GM21717 (cell line): ENCODE data around the gene ZC3H12D.
A peak's percentile ranks its signal among the peaks of the same experiment; 100 is the strongest.
"Not testable (repeated sequence)": the region's sequence is repeated elsewhere in the genome, so short reads cannot be mapped to it uniquely, and the experiment has no call there.

Experiments used
- ATAC-seq: cut with Tn5 transposase; IDR thresholded peaks from one replicate; pipeline ENCODE4 v1.9.1; 2021; ENCODE audit warnings: mild to moderate bottlenecking, moderate library complexity; ENCODE audit not compliant: unreplicated experiment

The ZC3H12D gene

DNA sequence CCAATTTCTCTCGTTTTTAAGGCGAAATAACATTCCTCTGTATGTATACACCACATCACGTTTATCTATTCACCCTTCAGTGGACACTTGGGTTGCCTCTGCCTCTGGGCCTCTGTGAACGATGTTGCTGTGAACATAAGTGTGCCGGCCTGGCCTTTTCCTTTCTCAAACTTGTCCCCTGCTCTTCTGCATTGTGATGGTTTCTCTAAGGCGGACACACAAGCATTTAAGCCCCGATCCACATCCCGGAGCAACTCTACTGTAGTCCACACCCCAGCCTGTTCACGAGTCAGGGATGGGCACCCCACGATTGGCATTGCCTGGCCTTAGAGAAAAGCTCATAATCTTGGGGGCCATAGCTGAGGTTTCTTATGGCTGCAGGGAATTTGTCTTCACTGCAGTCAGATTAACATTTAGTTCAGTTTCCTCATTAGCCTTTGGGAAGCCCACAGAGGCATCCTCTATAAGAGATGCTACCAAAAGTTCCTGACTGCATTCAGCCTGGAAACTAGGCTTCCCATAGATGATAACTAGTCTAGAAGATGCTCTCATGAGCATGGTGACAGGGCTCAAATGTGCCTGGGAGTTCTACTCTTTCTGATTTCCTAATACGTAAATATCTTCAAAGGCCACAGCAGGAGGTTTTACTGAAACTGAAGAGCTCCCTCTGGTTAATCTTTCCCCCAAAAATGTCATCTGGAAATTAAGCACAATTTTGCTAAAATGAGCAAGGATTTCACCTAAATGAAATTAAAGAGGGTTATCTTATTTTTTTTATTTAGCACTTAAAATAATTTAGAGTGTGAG, 762 bp downstream of the ZC3H12D start:
- ATAC-seq, result no peak

DNA sequence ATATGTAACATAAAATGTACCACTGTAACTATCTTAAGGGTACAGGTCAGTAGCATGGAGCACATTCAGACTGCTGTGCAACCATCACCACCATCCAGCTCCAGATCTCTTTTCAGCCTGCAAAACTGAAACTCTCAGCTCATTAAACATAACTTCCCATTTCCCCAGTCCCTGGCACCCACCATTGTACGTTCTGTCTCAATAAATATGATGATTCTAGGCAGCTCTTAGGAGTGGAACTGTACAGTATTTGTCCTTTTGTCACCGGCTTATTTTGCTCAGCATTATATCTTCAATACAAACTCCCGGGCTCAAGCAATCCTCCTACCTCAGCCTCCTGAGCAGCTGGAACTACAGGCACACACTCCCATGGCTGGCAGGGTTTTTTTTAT, 1.5 kb downstream of the ZC3H12D start:
- no peak for ATAC-seq

DNA sequence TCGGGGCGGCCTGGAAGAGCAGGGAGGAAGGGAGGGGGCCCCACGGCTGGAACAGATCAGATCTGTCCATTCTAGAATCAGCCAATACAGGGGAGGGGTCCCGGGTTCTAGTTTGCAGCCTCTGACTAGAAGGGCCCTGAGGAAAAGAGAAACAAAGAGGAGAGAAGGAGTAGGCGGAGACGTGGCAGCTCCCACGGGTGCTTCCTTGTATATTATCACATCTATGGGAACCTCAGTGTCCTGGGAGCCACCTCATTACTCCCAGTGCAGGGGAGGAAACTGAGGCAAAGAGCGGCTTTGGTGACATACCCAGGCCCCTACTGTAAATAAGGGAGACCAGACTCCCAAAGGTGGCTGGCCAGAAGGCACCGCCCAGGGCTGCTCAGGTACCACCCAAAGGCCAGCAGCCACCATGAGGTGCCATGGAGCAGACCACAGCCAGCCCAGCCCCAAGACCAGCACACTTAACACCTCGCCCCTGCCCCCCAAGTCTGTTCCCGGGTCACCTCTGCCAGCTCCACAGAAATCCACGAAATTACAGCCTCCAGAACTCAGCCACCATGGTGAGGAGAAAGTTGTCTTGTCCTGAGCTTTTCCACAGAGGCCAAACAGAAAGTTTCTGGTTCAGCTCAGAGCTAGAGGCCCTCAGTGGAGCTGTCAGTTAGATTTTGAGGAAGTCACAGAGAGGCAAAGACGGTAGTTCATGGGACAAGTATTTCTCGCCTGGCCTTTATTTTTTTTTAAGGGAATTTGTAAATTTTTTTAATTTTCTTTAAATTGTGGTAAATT, 2.1 kb downstream of the ZC3H12D start:
- ATAC-seq, result no peak

DNA sequence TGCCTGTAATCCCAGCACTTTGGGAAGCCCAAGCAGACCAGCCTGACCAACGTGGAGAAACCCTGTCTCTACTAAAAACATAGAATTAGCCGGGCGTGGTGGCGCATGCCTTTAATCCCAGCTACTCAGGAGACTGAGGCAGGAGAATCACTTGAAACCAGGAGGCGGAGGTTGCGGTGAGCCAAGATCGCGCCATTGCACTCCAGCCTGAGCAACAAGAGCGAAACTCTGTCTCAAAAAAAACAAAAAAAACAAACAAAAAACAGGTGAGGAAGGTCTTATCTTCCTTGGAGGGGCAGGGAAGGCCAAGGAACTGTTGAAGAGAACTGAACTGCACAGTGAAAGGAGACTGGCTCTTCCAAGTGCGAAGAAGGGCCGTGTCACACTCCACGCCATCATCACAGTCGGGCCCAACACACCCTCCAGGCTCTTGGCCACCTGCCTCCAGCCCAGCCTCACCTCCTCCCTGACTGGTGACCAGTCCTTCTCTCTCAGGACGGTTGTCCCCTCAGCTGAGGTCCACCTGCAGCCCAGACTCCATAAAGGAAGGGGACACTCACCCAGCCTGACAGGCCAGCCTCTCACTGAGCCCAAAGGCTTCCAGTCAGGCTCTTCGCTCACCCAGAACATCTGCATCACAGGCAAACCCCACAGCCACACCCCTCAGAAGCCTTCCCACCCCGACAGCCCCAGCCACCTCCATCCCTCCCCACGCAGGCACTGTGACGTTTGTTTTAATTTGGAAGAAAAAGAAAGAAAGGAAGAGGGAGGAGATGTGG, 4.1 kb downstream of the ZC3H12D start:
- no peak for ATAC-seq

DNA sequence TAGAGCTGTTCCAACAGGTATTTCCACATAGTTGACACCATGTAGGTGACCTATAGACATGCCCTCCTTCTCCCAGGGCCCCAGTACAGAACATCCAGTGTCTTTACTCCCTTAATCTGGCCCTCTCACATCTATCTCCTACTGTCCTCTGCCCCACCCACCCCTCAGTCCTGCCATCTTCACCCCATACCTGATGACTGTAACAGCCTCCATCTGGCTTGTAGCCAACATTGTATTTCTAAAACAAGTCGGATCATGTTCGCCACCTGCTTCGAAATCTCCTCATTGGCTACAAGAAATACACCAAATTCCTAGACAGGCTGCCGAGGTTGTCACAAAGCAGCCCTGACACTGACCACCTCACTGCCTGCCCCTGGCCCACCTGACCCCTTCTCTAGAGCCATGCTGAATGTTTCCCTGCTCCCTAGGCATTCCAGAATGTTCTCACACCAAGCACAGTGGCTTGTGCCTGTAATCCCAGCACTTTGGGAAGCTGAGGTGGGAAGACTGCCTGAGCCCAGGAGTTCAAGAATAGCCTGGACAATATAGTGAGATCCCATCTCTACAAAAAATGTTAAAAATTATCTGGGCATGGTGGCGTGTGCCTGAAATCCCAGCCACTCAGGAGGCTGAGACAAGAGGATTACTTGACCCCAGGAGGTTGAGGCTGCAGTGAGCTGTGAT, 6.0 kb downstream of the ZC3H12D start:
- no peak for ATAC-seq

DNA sequence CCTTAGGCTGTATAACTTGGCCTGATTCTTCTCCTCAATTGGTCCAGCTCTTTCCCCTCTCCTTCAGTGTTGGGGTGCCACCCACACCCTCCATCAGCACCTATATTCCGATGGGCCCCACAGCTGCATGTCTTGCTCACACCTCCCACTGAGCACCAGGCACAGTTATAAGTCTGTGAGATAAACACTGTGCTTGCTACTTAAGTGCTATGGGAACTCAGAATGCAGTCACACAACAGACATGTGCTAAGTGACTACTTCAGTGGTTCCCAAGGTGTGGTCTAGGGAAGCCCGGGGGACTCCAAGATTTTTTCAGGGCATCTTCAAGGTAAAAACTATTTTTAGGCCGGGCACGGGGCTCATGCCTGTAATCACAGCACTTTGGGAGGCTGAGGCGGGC, 7.3 kb downstream of the ZC3H12D start:
- no peak for ATAC-seq

DNA sequence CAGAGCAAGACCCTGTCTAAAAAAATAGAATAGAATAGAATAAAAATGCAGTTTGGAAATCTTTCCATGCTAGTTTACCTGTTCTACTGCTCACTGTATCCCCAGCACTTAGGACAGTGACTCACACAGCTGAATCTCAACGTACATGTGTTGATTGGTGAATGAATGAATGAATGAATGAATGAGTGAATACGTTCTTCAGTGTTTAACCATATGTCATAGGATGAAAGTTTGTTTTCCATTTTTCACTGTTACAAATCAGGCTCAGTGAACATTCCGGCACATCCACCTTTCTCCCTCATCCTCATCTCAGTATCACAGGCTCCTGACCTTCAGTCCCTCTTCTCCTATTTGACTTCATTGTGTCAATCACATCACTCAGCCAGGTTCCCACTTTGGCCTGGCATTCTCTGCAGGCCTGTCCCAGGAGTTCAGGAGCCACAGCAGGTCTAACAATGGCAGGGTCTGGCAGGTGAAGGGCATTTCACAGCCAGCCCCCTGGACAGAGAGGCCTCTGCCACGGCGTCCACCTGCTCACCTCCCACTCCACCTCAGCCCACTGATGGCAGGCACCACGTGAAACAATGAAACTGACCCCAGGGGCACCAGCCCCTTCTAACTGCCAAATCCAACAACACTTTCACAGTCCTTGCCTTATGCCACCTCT, 7.9 kb downstream of the ZC3H12D start:
- no peak for ATAC-seq

DNA sequence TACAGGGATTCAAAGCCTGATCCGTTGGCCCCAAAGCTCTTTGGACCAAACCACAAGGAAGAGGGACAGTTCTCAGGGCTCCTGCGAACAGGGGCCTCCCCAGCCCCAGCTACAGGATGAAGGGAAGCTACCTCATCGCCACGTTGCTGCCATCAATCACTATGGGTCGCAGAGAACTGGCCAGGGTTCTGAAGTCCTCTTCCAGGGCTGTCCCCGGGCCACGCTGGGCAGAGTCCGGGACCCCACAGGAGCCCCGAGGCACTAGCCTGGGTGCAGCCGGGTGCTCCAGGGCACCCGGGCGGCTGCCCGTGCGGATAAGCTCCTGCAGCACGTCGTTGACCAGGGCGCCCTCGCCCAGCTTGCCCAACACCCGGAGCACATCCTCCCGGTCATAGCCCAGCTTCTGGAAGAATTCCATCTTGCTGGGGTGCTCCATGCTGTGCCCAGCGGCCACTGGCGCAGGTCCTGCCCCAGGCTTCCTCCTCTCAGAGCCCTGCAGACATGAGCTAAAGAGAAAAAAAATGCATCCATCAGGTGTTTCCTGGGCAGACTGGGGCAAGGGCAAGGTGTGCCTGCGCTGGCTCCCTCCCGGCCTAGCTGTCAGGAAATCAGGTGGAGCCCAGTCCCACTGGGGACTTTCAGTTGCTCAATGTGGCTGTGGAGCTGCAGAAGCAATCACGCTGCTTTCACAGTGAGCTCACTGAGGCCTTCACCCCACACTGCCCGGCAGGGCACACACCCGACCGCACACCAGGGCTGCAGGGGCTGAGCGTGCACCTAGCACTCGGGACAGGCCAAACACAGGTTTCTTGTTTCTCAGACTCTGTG, 10.5 kb downstream of the ZC3H12D start:
- ATAC-seq, result peak; percentile 33

DNA sequence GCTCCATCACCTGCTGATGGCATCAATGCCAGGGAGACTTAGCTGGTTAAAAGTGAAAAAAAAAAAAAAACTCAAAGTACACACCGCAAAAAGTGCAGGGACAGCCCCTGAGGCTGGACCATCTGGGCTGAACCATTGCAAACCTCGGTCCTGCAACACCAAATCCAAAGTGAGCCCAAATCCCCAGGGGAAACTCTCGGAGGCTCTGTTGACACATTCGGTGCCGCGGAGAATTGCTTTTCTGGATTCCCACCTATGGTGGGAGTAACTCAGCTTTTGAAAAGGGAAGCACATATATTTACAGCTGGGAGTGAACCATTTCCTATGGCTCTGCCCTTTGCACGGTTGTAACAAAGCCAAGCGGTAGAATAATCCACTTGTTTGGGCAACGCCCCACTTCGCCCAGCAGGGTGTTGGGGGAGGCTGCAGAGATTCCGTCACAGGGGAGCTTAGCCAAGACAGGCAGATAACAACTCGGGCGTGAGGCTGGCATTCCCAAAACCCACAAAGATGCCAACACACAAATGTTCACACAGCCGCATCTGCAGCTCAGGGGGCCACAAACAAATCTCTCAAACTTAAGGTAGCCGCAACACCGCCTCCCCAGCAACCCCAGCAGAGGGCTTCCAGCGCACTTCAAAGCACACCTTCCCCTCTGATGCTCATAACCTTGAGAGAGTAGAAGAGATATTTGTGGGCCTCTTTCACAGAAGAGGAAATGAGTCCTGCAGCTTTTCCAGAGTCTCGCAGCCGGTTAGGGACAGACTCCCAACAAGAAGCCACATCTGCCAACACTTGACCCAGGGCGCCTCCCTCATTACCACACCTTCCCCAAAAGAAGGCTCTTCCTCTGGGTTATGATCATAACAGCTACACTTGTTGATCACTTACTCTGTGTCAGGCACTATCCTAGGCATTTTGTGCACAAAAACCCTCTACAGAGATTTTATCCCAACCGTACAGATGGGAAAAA, 11.4 kb downstream of the ZC3H12D start:
- ATAC-seq, result no peak

DNA sequence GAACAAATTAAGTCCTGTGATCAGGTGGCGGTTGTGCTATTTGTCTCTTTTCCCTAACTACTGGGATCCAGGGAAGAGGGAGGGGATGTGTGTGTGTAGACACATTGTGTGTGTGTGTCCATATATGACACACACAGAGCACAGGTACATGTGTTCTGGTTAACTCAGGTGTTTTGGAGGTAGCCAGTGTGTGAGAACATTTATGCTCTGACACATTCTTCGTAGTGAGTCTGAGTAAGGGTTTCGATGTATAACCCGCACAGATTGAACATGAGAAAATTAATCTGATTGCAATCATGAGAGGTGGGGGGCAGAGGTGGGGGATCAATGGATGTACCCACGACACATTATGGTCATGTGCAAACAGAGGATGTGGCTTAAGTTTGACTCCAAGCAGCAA, 12.6 kb downstream of the ZC3H12D start:
- ATAC-seq, result no peak

DNA sequence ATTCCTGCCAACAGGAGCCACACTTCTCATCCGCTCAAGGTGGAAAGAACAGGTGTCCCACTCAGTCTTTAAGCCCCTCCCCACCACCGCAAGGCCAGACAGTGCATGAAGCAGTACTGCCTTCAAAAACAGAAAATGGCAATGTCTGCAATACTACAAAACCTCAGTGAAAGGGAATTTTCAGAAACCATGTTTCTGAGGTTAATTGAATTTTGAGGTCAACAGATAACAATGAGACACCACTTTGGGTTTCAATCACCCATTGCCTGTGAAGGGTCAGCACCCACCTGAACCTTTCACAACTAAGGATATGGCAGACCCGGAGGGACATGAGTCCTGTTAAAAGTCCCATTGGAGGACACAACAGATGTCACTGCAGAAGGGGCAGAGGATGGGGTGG, 13.0 kb downstream of the ZC3H12D start:
- peak; percentile 35 for ATAC-seq

DNA sequence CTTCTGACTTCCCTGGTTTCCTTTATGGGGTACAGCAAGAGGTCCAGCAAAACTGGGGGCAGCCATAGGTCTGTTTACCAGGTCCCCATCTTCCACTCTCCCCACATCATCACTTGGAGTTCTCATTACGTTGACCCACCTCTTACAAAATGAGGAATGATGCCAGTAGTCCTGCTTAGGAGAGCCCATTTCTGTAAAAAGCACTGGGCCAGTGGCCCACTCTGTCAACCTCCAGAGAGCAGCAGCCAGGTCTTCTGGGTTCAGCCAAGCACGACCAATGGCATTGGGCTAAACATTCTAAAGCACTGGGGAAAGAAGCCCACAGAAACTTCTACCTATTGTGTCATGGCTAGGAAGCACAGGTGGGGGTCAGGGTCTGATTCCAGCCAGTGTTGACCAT, 13.9 kb downstream of the ZC3H12D start:
- ATAC-seq, result no peak

DNA sequence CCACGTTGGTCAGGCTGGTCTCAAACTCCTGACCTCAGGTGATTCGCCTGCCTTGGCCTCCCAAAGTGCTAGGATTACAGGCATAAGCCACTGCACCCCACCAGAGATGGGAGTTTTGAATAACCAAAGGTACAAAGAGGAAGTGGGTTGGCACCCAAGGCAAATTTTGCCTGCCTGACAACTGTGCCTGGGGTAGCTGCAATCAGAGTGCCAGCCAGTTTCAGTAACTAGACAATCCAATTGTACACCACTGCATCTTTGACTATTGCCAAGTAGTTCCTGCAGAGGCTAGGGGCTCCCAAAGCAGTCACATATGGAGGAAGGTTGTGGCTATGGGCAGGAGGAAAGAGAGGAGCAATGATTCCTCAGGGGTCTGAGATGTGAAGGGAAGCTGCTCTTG, 16.6 kb downstream of the ZC3H12D start:
- ATAC-seq, result peak; percentile 27

DNA sequence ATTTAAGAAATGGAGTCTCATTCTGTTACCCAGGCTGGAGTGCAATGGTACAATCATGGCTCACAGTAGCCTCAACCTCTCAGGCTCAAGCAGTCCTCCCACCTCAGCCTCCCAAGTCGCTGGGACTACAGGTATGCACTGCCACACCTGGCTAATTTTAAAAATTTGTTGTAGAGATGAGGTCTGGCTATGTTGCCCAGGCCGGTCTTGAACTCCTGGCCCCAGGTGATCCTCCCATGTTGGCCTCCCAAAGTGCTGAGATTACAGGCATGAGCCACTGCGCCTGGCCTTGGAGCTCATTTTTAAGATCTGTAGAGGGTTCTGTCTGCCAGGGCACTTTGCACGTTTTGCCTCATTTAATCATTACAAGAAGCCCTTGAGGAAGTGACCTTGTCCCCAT, 17.5 kb downstream of the ZC3H12D start:
- no peak for ATAC-seq

DNA sequence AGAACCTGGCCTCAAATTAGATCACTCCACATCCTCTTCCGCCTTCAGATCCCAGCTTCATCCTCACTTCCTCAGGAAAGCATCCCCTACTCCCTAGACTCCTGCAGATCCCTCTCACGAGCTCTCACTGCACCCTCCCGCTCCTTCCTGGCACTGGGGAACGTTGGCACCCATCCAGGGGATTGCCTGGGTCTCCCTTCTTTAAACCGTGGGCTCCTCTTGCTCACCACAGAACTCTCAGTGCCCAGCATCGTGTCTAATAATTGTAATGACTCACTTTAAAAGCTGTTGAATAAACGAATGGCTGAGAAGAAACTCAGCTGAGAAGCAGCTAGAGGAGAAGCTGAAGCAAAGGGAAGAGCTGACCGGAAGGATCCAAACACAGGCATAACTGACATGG, 20.4 kb downstream of the ZC3H12D start:
- ATAC-seq, result no peak

DNA sequence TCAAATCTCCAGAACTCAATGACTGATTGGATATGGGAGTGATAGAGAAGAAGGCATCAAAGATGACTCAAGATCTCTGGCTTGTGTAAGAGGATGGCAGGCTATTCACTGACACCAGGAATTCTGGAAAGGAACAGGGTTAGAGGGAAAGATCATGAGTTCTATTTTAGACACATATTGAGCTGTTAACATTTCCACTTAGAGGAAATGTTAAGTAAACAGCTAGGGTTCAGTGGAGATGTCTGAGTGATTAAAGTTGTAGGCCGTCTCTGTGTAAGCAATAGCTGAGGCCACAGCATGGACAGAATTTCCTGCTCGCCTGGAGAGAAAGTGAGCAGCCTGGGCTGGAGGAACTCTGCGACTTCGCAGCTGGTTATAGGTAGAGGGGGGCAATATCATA, 21.0 kb downstream of the ZC3H12D start:
- no peak for ATAC-seq

DNA sequence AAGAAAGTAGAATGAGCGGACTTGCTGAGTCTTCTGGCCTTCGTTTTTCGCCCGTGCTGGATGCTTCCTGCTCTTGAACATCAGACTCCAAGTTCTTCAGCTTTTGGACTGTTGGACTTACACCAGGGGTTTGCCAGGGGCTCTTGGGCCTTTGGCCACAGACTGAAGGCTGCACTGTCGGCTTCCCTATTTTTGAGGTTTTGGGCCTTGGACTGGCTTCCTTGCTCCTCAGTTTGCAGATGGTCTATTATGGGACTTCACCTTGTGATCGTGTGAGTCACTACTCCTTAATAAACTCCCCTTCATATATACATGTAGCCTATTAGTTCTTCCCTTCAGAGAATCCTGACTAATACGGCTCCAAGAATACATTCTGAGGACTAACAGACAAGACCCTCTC, 22.1 kb downstream of the ZC3H12D start:
- ATAC-seq, result not testable (repeated sequence)

DNA sequence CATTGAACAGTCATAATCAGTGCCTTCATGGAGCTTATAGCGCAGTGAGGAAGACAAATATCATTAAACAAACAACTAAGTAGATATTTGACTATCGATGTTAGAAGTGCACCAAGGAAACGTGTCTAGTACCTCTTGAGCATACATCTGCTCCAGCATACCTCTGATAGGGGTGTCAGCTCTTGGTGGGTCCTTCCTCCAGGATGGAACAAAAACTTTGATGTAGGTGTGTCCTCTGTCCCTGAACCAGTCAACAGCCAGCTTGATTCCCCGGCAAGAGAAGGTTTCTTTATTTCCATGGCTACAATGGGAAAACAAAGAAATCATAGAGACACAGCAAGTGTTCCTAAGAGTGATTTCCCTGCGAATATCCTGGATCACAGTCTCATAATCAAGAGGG, 23.1 kb downstream of the ZC3H12D start:
- no peak for ATAC-seq
